GM18526 (cell line): ENCODE data around the gene PARD6A.
A peak's percentile ranks its signal among the peaks of the same experiment; 100 is the strongest.

Experiments used
- POLR2A ChIP-seq: IDR thresholded peaks from 3 replicates; pipeline ENCODE4 v1.6.1; 2011; ENCODE audit not compliant: insufficient read length; ENCODE audit errors: extremely low read depth

PARD6A gene

GRCh38 chr16:67659675-67660563 lies 841 bp upstream of the PARD6A start, which contains the start of gene ACD:
Gene ACD (minus strand): TSS chr16:67660260. CDS start chr16:67660220, 40 bp downstream.
- TF ChIP-seq POLR2A, result peak; percentile 91

- TF ChIP-seq POLR2A, result no peak
These were observed 471 bp downstream of the PARD6A start for GRCh38 chr16:67661101-67661761.

DNA sequence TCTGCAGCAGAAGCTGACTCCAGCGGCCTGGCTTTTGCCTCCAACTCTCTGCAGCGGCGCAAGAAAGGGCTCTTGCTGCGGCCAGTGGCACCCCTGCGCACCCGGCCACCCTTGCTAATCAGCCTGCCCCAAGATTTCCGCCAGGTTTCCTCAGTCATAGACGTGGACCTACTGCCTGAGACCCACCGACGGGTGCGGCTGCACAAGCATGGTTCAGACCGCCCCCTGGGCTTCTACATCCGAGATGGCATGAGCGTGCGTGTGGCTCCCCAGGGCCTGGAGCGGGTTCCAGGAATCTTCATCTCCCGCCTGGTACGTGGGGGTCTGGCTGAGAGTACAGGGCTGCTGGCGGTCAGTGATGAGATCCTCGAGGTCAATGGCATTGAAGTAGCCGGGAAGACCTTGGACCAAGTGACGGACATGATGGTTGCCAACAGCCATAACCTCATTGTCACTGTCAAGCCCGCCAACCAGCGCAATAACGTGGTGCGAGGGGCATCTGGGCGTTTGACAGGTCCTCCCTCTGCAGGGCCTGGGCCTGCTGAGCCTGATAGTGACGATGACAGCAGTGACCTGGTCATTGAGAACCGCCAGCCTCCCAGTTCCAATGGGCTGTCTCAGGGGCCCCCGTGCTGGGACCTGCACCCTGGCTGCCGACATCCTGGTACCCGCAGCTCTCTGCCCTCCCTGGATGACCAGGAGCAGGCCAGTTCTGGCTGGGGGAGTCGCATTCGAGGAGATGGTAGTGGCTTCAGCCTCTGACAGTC lies 1.3 kb downstream of the PARD6A start:
- no peak for TF ChIP-seq POLR2A

DNA sequence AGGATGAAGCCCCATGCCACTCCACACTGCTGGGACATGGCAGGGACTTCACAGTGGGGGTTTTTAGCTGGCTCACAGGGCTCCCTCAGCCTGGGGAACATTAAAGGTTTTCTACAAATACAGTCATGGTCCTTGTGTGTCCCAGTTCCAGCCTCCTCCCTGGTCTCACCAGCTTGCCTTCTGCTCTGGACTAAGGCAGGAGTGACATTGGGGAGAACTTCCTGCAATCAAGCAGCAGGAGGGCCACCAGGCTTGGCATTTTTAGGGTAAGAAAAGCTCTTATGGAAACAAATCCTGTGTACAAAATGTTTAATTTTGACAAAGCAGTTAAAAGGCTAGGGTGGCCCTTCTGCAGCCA lies 1.9 kb downstream of the PARD6A start:
- no peak for TF ChIP-seq POLR2A

DNA sequence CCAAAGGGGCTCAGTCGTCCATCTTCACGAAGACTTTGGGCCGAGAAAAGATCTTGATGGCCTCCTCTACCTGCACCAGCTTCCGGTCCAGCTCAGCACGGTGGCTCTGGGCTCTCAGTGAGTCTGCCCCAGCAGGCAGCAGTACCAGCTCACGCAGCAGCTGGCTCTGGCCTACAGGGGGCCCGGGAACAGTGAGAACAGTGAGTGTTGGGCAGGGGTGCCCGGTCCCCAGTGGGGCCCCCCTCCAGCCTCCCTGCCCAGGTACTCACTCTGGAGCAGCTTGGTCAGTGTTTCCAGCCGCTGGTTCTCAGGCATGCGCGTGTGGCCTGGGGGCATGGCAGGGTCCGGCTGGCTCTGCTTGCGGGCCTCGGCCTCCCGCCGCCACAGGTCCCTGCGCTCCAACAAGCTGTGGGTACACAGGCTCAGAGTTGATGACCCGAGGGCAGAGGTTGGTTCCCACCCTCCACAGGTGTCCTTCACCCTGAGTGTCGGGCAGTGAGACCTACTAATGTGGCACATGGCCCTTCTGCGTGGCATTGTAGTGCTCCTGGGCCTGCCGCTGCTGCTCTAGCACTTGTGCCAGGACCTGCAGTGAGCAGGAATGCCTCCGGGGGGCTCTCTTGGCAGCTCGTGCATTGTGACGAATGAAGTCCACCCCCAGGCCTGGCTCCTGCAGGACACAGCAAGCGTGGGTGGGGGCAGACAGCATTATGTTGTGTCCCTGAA lies 2.6 kb downstream of the PARD6A start:
- no peak for TF ChIP-seq POLR2A

DNA sequence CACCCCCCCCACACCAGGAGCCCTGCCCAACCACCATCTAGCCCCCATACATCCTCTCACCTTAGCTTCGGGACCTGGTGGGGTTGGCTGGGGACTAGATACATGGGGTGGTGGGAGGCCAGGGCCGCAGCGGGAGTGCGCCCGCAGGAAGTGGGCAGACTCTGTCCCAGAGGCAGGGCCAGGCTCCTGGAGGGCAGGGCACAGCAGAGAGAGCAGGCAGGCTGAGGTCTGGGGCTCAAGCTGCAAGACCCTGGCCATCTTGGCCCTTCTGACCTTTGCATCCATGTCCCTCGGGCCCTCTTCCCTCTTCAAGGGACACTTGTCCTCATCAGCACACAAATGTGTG lies 3.1 kb downstream of the PARD6A start:
- no peak for TF ChIP-seq POLR2A

GRCh38 chr16:67664258-67664657 lies 3.5 kb downstream of the PARD6A start:
- no peak for TF ChIP-seq POLR2A

GRCh38 chr16:67664871-67665270 lies 4.1 kb downstream of the PARD6A start:
- no peak for TF ChIP-seq POLR2A

GRCh38 chr16:67665598-67665997 lies 4.8 kb downstream of the PARD6A start:
- no peak for TF ChIP-seq POLR2A

DNA sequence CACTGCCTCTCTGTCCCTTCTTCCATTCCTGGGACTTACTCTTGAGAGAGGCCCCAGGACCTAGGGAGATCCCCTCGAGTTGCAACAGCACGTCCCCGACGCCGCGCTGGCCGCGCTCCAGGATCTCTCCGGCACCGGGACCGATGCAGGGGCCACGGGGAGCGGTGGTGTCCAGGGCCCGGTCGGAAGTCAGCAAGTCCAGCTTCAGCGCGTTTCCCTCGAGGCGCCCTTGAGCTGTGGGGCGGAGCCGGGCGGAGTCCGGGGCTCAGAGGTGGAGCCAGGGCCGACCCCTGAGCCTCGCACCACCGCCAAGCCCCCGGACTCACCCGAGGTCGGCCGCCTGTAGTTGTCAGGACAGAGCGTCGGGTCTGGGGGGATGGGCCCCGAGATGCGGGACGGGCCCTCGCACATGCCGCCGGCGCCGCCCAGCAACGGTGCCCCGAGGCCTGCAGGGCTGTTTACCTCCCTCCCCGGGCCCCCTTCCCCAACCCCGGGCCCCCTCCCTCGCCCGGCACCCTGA lies 5.3 kb downstream of the PARD6A start:
- no peak for TF ChIP-seq POLR2A

DNA sequence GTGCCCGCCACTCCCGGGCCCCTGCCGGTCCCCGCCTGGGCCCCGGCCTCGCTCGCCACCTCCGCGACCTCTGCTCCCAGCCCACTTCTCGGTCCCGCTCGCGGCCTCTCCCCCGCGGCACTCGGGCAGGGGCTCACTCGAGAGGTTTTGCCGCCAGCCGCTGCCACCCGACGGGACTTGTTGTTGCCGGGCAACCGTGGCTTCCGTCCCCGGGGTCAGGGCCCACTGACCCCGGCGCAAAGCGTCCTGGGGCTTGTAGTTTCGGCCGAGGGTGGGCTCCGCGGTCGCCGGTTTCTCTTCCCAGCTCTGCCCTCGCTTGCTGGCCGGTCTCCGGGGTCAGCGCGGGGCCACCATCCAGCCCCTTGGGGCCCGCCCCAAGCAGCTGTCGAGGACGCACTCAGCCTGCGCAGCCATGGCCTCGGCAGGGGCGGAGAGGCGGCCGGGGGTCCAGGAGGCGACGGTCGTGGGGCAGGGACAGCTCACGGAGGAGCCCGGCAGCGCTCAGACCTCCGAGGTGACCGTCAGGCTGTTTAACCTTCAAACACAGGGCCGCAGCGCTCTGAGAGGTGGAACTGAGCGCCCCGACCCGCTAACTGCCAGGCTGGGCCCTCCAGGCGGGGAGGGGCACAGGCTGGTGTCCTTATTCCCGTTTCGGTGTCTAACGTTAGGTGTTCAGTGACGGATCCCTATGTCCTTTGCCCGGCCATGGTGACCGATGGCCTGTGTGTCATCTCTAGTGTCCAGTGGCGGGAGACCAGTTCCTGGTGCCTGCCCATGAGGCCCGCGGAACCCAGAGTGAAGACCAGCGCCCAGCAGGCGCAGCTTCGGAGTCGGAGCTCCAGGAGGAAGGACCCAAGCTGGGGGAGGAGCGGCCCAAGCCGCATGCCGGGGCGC lies 6.0 kb downstream of the PARD6A start, which contains the start of the genes C16orf86 and ENKD1:
TSS of gene C16orf86 (plus strand) at position 256 of the 894 bp plus-strand sequence. CDS start at position 413, 157 bp downstream.
TSS of gene ENKD1 (minus strand) at position 192 of the 894 bp plus-strand sequence. CDS start 308 bp downstream, outside the sequence.
- no peak for TF ChIP-seq POLR2A

DNA sequence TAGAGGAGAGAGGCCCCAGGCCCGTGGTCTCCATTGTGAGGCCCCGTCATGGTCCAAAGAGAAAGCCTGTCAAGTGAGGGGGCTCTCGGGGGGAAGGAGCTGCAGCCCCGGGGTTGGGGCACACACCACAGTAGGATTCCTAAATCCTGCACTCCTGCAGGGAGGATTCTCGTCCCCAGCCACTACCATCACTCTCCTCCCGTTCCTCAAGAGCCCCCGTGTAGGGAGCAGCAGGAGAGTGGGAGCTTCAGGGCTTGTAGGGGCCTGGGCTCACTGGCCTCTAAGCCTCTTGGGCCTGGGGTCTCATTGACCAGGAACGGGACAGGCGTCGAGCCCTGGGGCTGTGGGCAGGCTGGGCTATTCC lies 6.7 kb downstream of the PARD6A start:
- TF ChIP-seq POLR2A, result no peak

DNA sequence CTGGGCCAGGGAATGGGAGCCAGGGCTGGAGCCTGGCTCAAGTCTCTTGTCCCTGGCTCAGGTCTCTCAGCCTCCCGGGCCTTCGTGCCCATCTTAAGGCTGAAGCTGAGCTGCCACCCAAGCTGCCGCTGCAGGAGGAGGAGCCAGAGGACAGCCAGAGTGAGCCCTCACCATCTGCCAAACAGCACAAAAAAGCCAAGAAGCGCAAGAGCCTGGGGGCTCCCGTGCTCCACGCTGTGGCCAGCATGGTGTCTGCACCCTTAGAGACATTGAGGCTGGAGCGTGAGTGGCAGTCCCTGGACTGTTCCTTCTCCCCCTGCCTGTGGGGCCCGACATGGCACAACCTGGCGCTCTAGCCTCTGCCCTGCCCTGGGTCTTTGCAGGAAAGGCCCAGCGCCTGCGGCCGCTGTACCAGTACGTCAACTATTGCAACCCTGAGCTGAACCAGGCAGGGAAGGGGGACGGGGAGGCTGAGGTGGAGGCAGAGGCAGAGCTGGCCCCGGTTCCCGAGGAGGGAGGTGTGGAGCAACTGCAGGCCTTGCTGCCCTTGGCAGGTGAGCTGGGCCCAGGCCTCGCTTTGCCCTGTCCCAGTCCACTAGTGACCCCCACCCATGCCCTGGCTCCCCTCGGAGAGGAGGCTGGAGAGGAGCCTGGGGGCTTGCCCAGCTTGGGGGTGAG lies 7.2 kb downstream of the PARD6A start:
- no peak for TF ChIP-seq POLR2A
